Left forelimb (tissue), 1 donor: ENCODE measurements around the gene CERK.
"Not testable (repeated sequence)": the region's sequence is repeated elsewhere in the genome, so short reads cannot be mapped to it uniquely, and the experiment has no call there.

Experiments
- DNase-seq: peaks from one replicate; pipeline ENCODE4 v3.0.0-alpha.2; 2018; ENCODE audit warnings: low spot score

The CERK gene

DNA sequence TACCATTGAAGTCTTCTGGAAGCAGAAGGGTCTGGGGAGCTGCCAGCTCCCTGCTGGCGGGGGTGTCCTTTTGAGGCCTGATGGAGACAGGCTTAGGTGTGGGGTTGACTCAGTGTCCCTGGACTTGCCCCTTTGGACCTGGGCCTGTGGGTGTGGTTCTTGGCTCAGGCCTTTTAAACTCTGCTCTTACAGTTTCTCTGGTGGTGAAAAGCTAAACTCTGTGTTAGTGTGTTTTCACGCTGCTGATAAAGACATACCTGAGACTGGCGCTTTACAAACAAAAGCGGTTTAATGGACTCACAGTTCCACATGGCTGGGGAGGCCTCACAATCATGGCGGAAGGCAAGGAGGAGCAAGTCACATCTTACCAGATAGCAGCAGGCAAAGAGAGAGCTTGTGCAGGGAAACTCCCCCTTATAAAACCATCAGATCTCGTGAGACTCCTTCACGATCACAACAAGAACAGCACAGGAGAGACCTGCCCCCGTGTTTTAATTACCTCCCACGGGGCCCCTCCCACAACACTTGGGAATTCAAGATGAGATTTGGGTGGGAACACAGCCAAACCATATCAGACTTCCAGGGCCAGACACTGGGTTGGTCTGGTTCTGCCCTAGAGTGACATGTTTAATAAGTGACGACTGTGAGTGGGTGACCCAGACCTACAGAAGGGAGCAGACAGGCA is 91.4 kb downstream of the CERK start:
- no peak for DNase-seq

DNA sequence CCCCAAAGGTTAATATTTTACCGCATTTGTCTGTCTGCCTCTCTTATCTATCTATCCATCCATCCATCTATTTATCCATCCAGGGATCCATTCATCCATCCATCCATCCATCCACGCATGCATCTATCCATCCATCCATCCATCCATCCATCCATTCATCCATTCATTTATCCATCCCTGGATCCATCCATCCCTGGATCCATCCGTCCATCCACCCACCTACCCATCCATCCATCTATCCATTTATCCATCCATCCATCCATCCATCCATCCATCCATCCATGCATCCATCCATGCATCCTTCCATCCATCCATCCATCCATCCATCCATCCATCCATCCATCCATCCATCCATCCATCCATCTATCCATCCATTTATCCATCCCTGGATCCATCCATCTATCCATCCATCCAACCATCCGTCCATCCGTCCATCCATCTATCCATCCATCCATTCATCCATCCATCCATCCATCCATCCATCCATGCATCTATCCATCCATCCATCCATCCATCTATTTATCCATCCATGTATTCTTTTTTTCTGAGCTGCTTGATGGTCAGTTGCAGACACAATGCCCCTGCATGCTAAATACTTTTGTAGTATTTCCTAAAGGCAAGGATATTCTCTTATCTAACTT is 95.1 kb downstream of the CERK start:
- not testable (repeated sequence) for DNase-seq

DNA sequence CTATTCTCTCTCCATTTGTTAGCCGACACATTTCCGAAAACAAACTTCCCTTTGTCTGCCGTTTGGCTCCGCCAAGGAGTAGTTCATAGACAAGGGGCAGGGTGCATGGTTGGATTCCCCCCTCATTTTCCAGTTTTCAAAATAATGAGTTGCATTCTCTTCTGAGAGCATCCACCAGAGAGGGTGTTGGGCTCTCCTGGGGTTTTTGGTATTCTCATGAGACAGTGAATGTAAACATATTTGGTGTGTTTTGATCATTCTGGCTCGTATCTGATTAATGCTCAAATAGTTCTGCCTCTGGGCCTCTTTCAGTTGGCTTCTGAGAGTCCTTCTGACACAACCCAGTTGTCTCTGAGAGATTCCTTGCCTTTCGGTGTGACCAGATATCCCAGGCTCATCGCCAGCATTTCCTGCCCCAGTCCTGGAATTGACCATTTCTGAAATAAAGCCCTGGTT is 96.2 kb downstream of the CERK start:
- no peak for DNase-seq

DNA sequence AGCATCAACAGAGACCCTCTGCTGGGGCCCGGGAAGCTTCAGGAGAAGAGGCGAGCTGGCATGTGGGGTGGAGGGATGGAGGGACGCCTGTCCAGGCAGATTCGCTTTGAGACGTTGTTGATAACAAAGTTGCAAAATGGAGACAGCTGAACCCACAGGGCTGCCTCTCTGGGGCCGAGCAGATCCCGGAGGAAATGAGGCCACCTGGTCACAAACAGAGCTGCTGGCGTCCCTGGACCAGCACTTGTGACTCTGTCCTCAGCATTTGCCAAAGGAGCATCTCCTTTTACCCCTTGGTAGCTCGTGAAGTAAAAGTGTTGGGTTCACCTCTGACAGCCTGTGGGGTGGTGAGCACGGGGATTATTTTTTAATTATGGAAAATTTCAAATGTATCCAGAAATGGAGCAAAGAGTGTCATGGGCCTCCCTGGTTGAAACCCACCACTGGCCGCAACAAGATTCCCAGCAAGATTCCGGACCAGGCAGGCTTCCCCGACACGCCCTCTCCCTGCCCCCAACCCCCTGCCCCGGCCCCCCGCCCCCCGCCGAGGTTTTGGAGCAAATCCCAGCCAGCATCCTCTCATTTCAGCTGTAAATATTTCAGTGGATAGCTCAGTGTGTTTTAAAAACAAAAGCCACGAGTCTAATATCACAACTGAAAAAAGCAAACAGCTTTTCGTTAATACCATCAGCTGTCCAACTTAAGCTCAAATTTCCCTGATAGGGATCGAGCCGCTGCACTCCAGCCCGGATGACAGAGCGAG is 97.6 kb downstream of the CERK start:
- DNase-seq = no peak

- no peak for DNase-seq
Measured at GRCh38 chr22:46639843-46640242, 98.2 kb downstream of the CERK start.

GRCh38 chr22:46638601-46639431 is 99.2 kb downstream of the CERK start:
- no peak for DNase-seq

DNA sequence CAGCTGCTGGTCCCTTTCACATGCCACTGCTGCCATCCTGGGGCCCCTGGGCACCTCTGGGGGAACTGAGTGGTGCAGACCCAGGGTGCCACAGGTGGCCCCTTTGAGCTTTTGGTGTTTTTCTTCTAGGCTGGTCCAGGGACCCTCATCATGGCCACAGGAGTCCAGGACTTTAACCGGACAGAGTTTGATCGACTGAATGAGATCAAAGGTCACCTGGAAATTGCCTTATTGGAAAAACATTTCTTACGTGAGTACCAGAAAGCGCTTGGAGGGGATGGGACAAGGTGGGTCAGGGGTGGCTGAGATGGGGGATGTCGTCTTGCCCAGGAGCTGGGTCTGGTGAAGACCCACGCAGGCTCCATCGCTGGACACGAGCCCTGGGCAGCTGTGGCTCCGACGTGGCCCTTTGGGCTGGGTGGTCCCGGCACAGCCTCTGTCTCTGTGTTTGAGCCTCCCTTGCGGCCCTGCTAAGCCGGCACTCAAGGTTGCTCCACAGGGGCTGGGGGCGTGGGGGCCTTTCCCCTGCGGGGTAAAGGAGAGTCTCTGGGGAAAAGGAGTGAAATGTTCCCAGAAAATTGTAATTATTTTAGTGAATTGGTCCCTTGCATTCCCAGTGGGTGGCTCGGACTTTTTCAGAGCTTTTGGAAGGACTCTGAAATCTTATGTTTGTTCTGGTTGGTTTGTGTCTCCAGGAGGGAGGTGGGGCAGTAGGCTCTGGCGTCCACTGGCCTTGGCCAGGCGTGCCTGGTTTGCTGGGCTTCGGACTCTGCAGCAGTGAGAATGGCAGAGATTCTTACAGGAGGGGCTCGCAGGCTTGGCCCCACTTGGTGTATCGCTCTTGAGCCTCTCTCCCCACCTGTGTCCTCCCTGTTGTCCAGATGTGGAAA is 100.1 kb downstream of the CERK start:
- DNase-seq = no peak

DNA sequence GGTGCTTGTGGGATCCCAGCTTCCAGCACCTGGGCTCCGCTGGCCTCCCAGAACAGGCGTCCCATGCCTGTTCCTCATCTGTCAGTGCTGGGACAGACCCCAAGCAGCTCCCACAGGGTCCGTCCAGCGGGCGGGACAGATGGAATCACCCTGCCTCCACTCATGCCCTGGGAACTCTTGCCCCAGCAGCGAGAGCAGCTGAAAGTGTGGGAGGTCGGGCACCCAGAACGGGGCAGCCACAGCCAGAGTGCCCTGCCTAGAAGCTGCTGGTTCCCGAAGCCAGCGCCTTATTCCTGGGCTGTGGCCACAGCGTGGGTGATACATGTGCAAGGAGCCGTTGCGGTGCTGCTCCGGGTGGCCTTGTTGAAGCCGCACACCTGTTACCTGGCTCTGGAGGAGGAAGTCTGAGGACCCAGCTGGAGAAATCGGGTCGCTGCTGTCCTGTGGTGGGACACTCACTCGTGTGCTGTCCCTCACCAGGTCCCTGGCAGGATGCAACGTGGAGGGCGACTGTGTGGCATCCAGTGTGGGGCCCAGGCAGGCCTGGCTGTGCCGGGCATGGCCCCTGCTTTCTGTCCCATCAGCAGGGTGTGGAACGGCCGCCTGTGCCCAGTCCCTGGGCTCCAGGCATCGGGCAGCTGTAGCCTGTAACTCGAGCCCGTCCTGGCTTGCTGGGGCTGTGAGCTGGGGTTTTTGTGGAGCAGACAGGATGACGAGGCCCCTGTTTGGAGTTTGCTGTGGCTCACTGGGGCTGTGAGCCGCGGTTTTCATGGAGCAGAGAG is 101.6 kb downstream of the CERK start:
- DNase-seq = no peak

GRCh38 chr22:46635756-46636155 is 102.3 kb downstream of the CERK start:
- no peak for DNase-seq

DNA sequence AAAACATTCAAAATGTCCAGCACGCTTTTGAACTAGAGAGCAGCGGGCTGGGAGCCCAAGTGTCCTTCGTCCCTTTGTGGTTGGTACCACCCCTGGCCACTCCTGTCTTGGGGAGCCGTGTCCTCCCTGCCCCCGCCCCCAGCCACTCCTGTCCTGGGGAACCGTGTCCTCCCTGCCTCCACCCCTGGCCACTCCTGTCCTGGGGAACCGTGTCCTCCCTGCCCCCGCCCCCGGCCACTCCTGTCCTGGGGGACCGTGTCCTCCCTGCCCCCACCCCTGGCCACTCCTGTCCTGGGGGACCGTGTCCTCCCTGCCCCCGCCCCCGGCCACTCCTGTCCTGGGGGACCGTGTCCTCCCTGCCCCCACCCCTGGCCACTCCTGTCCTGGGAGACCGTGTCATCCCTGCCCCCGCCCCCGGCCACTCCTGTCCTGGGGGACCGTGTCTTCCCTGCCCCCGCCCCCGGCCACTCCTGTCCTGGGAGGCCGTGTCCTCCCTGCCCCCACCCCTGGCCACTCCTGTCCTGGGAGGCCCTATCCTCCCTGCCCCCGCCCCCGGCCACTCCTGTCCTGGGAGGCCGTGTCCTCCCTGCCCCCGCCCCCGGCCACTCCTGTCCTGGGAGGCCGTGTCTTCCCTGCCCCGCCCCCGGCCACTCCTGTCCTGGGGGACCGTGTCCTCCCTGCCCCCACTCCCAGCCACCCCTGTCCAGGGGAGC is 102.9 kb downstream of the CERK start:
- DNase-seq = not testable (repeated sequence)
